Activated T-helper 1 cell treated with anti-CD3 and anti-CD28 coated beads, Interleukin-12 subunit alpha, Interleukin-12 subunit beta, Interleukin-2, Interleukin-4 antibody, amounts not matched to agents 30 ng/mL and 10 ng/mL and 1 ng/mL, durations not matched to agents 14 hours and 24 hours and 36 hours (primary cell): Measurements from ENCODE around the gene CLEC16A. TPM values are rescaled to one million over a fixed set of nuclear protein-coding genes. Genes with fewer than 3 reads are reported as not detected.
A peak's percentile ranks its signal among the peaks of the same experiment; 100 is the strongest.
"Not testable (repeated sequence)": the region's sequence is repeated elsewhere in the genome, so short reads cannot be mapped to it uniquely, and the experiment has no call there.

Experiments used
- DNase-seq: peaks from one replicate; pipeline ENCODE4 v3.0.0; 2021; ENCODE audit warnings: low spot score
- H3K27ac Mint-ChIP-seq: one replicate; pipeline ENCODE4 v1.8.0; 2021; ENCODE audit warnings: mild to moderate bottlenecking, mixed read lengths
- H3K27me3 Mint-ChIP-seq: one replicate; pipeline ENCODE4 v1.8.0; 2022; ENCODE audit warnings: mild to moderate bottlenecking, moderate library complexity, mixed read lengths; ENCODE audit not compliant: insufficient read depth
- H3K36me3 Mint-ChIP-seq: one replicate; pipeline ENCODE4 v1.8.0; 2021; ENCODE audit warnings: low read depth, mixed read lengths
- H3K4me1 Mint-ChIP-seq: one replicate; pipeline ENCODE4 v1.8.0; 2021; ENCODE audit warnings: low read depth, mixed read lengths
- H3K4me3 Mint-ChIP-seq: one replicate; pipeline ENCODE4 v1.8.0; 2021; ENCODE audit warnings: mild to moderate bottlenecking, moderate library complexity, mixed read lengths
- H3K9me3 Mint-ChIP-seq: one replicate; pipeline ENCODE4 v1.8.0; 2021; ENCODE audit warnings: mixed read lengths
- intact Hi-C: fragments of 100-400 bp; cut with micrococcal nuclease; formaldehyde crosslinking; loops from one replicate; pipeline ENCODE4 v1.15.1; 2024
- total RNA-seq: library from RNA; stranded (reverse); gene quantifications from 2 replicates; pipeline ENCODE4 v1.2.3, GENCODE V29; 2022

Gene CLEC16A
- total RNA-seq, 1 donor from 2014 or later, result 37.4 TPM

GRCh38 chr16:10918294-10919002 lies 25.9 kb upstream of the CLEC16A start:
- H3K9me3 Mint-ChIP-seq, result no peaks in the 10 kb centered on the region
- intact Hi-C loops, result loop anchor here (1.0 to 10.0 kb wide), 8 partner anchors 106 to 661 kb away; no protein-coding TSS in a partner anchor
- H3K4me3 Mint-ChIP-seq, result no peak overlapping the region
- peaks cover 14% of the 10 kb centered on the region for H3K36me3 Mint-ChIP-seq
- peaks cover 30% of the 10 kb centered on the region for H3K4me1 Mint-ChIP-seq
- H3K27me3 Mint-ChIP-seq, result no peaks in the 10 kb centered on the region
- DNase-seq, result peak; percentile 71
- no peak overlapping the region for H3K27ac Mint-ChIP-seq

GRCh38 chr16:10919003-10919351 lies 25.4 kb upstream of the CLEC16A start:
- H3K9me3 Mint-ChIP-seq, result no peaks in the 10 kb centered on the region
- H3K4me1 Mint-ChIP-seq, result peaks cover 30% of the 10 kb centered on the region
- DNase-seq, result no peak
- no peak overlapping the region for H3K27ac Mint-ChIP-seq
- H3K27me3 Mint-ChIP-seq, result no peaks in the 10 kb centered on the region
- peaks cover 17% of the 10 kb centered on the region for H3K36me3 Mint-ChIP-seq
- no peak overlapping the region for H3K4me3 Mint-ChIP-seq
- intact Hi-C loops, result loop anchor here (1.0 to 10.0 kb wide), 4 partner anchors 250 to 662 kb away; no protein-coding TSS in a partner anchor

GRCh38 chr16:10920726-10921427 lies 23.5 kb upstream of the CLEC16A start:
- Mint-ChIP-seq H3K27ac (no peak overlapping the region), H3K9me3 (no peaks in the 10 kb centered on the region), H3K4me3 (no peak overlapping the region), H3K36me3 (peaks cover 23% of the 10 kb centered on the region), H3K4me1 (peaks cover 23% of the 10 kb centered on the region), H3K27me3 (no peaks in the 10 kb centered on the region)
- no peak for DNase-seq
- intact Hi-C loops, result no loop called here

- H3K4me1 Mint-ChIP-seq, result peaks cover 16% of the 10 kb centered on the region
- intact Hi-C loops, result no loop called here
- no peak overlapping the region for H3K4me3 Mint-ChIP-seq
Observed at GRCh38 chr16:10921536-10922327, 22.6 kb upstream of the CLEC16A start.

GRCh38 chr16:10922328-10923145 lies 21.8 kb upstream of the CLEC16A start:
- peaks cover 14% of the 10 kb centered on the region for H3K4me1 Mint-ChIP-seq
- DNase-seq, result no peak
- intact Hi-C loops, result no loop called here
- no peaks in the 10 kb centered on the region for H3K27me3 Mint-ChIP-seq
- peaks cover 25% of the 10 kb centered on the region for H3K36me3 Mint-ChIP-seq
- no peaks in the 10 kb centered on the region for H3K9me3 Mint-ChIP-seq
- H3K4me3 Mint-ChIP-seq, result no peak overlapping the region
- H3K27ac Mint-ChIP-seq, result no peak overlapping the region

More at GRCh38 chr16:10921536-10922327, 22.6 kb upstream of the CLEC16A start:
- Mint-ChIP-seq H3K9me3 (no peaks in the 10 kb centered on the region), H3K36me3 (peaks cover 22% of the 10 kb centered on the region), H3K27me3 (no peaks in the 10 kb centered on the region), H3K27ac (no peak overlapping the region)
- DNase-seq, result no peak

GRCh38 chr16:10923146-10923649 lies 21.2 kb upstream of the CLEC16A start:
- H3K27ac Mint-ChIP-seq, result no peak overlapping the region
- H3K4me3 Mint-ChIP-seq, result no peak overlapping the region
- intact Hi-C loops, result no loop called here
- DNase-seq, result no peak
- no peaks in the 10 kb centered on the region for H3K27me3 Mint-ChIP-seq
- peaks cover 9% of the 10 kb centered on the region for H3K4me1 Mint-ChIP-seq
- H3K36me3 Mint-ChIP-seq, result peaks cover 27% of the 10 kb centered on the region
- H3K9me3 Mint-ChIP-seq, result no peaks in the 10 kb centered on the region

GRCh38 chr16:10923650-10924214 lies 20.6 kb upstream of the CLEC16A start:
- Mint-ChIP-seq H3K4me3 (no peak overlapping the region), H3K4me1 (peaks cover 3% of the 10 kb centered on the region), H3K9me3 (no peaks in the 10 kb centered on the region), H3K36me3 (peaks cover 27% of the 10 kb centered on the region), H3K27me3 (no peaks in the 10 kb centered on the region), H3K27ac (no peak overlapping the region)
- no peak for DNase-seq
- intact Hi-C loops, result no loop called here

- not testable (repeated sequence) for DNase-seq, H3K27ac Mint-ChIP-seq, H3K4me1 Mint-ChIP-seq
Observed at GRCh38 chr16:10925285-10925684, 19.1 kb upstream of the CLEC16A start.

GRCh38 chr16:10926094-10926493 lies 18.3 kb upstream of the CLEC16A start:
- Mint-ChIP-seq H3K27ac (no peak overlapping the region), H3K36me3 (peaks cover 30% of the 10 kb centered on the region), H3K4me1 (peaks cover 7% of the 10 kb centered on the region), H3K9me3 (no peaks in the 10 kb centered on the region), H3K27me3 (no peaks in the 10 kb centered on the region), H3K4me3 (no peak overlapping the region)
- intact Hi-C loops, result no loop called here
- no peak for DNase-seq

More at GRCh38 chr16:10925285-10925684, 19.1 kb upstream of the CLEC16A start:
- intact Hi-C loops, H3K4me3 Mint-ChIP-seq, H3K9me3 Mint-ChIP-seq, H3K27me3 Mint-ChIP-seq: not testable (repeated sequence)
- H3K36me3 Mint-ChIP-seq, result peaks cover 29% of the 10 kb centered on the region

GRCh38 chr16:10926867-10927266 lies 17.5 kb upstream of the CLEC16A start:
- Mint-ChIP-seq H3K4me1 (peaks cover 7% of the 10 kb centered on the region), H3K4me3 (no peak overlapping the region), H3K27ac (no peak overlapping the region), H3K9me3 (no peaks in the 10 kb centered on the region), H3K27me3 (no peaks in the 10 kb centered on the region), H3K36me3 (peaks cover 32% of the 10 kb centered on the region)
- DNase-seq, result no peak
- intact Hi-C loops, result no loop called here

- H3K36me3 Mint-ChIP-seq, result peaks cover 32% of the 10 kb centered on the region
- intact Hi-C loops, result no loop called here
- H3K4me1 Mint-ChIP-seq, result peaks cover 7% of the 10 kb centered on the region
- no peak overlapping the region for H3K27ac Mint-ChIP-seq
- DNase-seq, result no peak
- no peaks in the 10 kb centered on the region for H3K27me3 Mint-ChIP-seq
- no peaks in the 10 kb centered on the region for H3K9me3 Mint-ChIP-seq
- no peak overlapping the region for H3K4me3 Mint-ChIP-seq
Observed at GRCh38 chr16:10927497-10928112, 16.8 kb upstream of the CLEC16A start.
